DMS53 treated with DMSO at 0.1 percent for 48 hours (cell line): ENCODE data around the gene QSOX1.

Experiments used
- DNase-seq: peaks from one replicate; lab custom pipeline; 2025; ENCODE audit not compliant: unreplicated experiment; lab: John Stamatoyannopoulos, UW

Gene QSOX1

GRCh38 chr1:180150982-180151381, 3.7 kb upstream of the QSOX1 start:
- no peak for DNase-seq

DNA sequence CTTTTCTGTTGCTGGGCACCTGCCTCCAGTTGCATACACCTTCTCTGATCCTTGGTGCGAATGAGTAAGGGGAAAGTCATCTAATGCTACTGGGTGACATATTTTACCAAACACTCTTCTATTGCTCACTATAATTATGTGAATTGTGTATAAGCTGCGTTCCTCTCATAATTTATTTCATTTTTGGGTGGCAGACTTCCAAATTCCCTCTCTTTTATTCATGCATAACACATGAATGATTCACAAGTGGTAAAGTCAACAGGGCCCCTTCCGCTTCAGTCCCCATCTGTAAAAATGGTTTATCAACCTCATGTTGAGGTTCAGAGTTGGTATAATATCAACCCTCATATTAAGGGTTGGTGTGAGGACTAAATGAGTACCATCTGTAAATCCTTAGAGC, 3.2 kb upstream of the QSOX1 start:
- DNase-seq: peak; percentile 69

DNA sequence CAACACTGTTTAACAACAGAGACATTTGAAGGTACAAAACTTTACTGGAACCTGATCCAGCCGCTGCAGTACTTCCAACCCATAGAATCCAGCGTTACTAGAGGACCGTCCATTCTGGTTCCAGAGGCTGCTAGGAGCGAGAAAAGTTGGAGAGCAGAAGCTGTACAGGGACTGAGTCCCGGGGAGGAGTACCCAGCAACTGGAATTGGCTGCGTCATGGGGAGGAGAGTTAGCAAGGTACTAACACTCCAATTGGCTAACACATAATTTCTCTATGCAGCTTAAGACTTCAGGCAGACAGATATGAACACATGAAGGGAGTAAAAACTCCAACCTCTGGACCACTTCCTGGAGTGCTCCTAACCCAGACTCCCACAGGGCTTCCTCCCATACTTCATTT, 2.1 kb upstream of the QSOX1 start:
- no peak for DNase-seq

- no peak for DNase-seq
Measured at GRCh38 chr1:180153032-180153431, 1.6 kb upstream of the QSOX1 start.

DNA sequence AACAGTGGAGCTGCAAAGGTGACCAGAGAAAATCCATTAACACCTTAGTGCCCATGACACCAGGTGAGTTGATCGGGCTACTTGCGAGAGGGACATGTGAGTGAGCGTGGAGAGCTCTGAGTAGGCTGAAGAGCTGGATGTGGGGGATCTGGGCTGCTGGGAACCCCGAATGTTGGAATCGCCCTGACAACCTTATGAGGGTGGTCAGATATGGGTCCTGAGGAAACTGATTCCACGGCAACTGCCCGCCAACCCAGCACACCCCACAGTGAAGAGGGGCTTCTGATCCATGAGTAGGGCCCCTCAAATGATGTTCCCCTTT, 705 bp upstream of the QSOX1 start:
- no peak for DNase-seq

- no peak for DNase-seq
Measured at GRCh38 chr1:180155182-180155682, 563 bp downstream of the QSOX1 start.

DNA sequence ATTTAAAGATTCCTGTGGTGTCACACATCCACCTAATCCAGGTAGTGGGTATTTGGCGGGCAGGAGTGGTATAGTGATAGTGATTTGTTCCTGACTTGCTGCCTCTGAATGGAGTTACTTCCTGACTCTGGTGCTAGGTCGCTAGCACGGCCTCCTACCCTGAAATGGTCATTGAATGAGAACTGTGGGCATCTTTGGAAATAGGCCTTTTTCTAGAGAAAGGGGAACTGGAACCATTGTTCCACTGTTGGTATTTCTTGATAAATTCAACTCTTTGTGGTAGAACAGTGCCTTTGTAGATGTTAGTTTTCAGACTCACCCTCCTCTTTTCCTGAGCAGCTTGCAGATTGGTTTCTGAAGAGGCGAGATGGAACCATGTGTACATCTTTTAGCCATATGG, 1.5 kb downstream of the QSOX1 start:
- DNase-seq: no peak

DNA sequence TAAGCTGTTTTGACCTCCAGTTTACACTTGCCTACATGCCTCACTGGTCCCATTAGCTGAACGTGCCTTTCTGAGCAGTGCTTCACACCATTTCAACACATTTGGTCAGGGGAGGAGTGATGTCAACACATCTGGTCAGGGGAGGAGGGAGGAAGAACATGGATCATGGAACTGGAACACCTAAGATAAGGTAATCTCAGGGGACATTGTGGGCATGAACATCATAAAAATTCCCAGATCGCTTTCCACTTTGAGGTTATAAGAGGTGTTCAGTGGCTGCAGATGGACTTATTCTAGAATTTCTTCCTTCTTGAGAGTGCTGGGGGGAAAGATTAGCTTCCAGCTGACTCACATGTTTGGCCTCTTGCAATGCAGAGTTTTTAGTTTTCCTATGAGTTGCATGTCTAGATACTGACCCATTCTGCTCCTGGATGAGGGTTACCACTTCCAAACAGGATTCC, 2.0 kb downstream of the QSOX1 start:
- DNase-seq: no peak

GRCh38 chr1:180157108-180157507, 2.4 kb downstream of the QSOX1 start:
- DNase-seq: no peak

- peak; percentile 83 for DNase-seq
Measured at GRCh38 chr1:180157576-180158057, 2.9 kb downstream of the QSOX1 start.

DNA sequence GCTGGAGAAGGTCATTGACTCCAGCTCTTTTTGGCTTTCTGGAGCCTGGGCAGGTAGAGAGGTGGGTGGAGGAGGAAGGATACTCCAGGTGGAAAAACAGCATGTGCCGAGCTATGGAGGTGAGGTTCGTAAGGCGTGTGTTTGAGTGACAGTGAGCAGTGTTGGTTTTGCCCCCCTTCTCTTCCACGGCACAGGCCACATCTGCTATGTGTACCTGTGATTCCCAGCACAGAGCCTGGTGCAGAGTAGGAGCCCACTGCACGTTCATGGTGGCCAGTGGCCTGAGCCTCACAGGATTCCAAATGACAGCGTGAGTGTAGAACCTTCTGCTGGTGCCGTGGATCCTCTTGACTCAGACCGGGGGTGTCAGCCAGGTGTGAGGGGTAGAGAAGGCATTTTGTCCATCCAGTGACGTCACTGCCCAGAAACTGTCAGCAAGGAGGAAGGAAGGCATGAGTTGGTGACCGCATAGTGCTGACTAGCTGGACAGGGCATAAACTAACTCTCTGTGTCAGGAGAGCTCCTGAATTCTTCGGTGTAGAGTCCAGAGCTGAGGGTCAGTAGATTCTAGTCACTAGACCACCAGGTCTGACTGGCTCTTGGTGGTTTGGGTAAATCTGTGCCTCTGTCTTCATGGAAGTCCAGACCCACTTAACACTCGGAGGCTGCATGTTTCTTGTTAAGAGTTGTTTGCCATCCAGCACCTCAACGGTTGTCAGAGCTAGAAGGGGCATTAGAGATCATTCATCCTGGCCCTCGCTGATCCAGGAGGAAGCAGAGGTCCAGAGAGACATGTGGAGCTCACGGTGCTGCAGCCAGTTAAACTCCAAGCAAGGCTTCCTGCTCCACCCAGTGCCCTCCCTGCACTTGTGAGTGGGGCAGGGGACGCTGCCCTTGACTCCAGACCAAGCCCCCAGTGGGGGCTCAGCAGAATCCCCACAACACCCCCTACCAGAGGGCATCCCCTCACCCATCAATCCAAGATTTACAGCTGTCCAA, 3.8 kb downstream of the QSOX1 start:
- DNase-seq: no peak

DNA sequence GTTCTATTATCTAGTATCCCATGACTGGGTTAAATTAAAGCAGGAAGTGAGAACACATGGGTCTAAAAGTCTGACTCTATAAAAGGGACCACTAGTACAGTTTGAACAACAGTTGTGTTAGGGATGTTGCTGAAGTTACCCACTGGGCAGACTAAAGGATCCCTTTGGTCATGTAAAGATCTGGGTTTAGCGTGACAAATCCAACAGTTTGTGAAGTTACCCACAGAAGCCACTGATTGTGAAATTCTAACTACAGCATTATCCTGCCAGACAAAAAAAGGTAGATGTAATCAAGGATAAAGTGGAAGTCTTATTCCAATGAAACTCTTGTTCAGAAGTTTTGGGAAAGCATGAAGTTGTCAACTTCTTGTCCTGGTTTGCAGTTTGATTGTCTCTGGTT, 5.7 kb downstream of the QSOX1 start:
- DNase-seq: no peak

DNA sequence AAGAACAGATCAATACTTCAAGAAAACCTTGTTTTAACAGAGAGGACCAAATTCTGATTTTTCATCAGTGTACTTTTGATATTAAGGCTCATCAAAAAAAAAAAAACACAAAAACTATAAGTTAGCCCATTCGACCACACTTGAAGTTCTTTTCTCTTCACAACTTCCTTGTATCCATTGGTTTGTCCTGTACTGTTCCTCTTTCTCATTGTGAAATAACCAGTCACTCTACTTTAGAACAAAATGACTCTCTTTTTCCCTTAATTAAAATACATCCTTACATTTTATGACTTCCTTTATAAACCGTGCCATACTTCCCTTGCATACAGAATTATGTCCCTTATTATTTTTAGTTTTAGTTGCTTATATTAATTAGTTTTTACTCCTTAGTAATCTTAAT, 8.4 kb downstream of the QSOX1 start:
- no peak for DNase-seq

GRCh38 chr1:180165096-180165495, 10.4 kb downstream of the QSOX1 start:
- DNase-seq: no peak

DNA sequence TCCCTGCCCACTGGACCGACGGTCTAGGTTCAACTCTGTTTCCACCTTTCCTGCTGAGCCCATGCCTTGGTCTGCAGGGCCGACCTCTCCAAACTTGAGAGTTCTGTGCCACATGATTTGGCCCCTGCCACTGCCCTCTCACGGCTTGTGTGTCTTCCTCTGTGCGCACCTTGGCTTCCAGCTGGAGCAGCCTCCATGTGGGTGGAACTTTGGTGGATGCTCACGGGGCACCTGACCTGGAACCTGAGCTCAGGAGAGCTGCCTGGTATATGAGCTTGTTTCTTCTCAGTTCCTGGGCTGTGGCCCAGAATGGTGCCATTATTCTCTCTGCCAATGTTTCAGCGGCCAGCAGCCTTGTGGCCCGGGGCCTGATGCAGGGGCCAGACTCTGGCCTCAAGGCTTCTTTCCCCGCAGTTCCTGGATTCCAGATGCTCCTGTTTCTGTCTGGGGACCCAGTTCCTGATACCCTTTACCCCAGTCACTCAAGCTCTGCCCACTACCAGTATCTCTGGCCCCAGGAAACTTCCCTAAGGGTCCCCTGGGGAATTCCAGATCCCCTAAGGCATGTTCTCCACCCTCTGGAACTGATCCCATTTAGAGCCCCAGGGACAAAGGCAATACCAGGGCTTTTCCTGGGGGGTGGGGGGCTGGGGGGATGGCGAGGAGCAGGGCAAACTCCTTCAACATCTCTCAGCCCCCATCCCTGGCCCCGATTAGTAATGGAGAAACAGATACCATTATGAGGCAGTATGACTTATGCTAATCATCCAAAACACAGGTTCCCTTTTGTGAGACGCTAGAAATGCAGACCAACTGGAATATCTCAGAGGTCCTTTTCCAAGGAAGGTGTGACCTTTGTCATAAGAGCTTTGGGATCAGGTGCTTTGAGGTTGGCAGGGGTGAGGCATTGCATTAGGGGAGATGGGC, 11.1 kb downstream of the QSOX1 start:
- DNase-seq: no peak

DNA sequence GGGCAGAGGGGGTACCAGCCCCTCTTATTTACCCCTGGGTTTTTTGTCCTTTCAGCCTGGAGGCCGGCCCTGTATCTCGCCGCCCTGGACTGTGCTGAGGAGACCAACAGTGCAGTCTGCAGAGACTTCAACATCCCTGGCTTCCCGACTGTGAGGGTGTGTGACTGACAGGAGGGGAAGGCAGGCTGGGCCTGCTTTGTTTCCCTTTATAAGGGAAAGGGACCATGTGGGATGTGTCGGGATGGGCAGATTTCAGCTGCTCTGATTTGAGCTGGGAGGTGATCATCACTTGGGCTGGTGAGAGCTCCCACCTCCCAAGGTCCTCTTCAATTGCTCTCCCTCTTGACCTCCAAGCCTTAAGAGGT, 11.7 kb downstream of the QSOX1 start:
- no peak for DNase-seq

DNA sequence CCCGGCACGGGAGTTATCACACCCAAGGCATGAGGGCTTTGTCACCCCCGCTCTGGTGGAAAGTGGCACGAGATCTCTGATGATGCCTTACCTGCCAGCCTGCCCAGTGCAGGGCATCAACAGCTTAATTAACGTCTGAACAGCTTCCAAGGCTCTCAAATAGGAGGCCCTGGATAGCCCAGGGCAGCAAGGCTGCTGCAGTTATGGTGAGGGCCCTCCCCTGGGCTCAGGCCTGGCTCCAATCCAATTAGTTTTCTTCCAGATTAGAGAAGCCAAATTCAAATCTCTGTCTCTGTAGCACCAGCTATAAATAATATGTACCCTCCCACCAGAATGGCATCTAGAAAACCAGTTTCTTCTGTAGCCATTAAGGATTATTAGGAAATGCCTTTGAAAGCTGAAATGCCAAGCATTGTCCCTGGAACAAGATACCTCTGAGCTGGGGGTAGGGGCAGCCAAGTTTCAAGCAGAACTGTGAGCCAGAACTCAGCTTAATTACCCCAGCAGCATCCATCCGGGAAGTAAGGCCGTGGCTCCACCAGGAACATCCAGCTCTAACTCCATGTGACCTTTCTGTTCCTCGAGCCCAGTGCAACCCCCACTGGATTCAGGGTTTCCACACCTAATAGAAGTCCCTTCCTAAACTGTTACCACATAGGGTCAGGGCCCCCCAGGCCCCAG, 12.5 kb downstream of the QSOX1 start:
- no peak for DNase-seq

DNA sequence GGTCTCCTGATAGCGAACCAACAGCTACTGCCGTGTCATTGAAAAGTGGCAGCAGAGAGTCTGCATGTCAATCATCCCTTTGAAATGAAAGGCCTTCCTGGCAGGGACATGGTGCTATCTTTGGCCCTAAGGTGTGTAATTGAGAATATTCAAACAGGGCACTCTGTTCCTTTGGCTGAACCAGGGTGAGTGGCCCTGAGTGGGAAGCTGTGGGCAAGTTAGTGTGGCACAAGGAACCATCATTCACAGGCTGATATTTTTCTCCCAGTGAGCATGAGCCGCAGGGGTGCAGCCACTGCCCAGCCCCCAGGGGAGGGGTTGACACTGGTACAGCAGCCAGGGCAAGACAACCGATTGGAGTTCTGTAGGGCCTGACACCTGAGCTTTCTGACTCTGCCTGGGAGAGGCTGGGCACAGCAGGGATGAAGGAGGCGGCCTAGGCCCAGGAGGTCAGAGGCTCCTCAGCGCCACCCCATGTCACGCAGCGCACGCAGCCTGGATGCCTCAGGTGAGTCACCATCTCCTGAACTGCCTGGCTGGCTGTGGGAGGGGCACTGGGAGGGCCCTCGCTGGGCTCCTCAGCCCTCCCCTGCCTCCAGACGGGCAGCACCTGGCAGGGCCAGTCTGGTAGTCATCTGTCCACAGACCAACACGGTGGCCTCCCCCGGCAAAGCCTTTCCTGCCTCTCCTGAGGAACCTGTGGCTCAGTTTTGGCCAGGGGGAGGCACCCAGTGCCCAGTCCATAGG, 13.2 kb downstream of the QSOX1 start:
- peak; percentile 96 for DNase-seq

DNA sequence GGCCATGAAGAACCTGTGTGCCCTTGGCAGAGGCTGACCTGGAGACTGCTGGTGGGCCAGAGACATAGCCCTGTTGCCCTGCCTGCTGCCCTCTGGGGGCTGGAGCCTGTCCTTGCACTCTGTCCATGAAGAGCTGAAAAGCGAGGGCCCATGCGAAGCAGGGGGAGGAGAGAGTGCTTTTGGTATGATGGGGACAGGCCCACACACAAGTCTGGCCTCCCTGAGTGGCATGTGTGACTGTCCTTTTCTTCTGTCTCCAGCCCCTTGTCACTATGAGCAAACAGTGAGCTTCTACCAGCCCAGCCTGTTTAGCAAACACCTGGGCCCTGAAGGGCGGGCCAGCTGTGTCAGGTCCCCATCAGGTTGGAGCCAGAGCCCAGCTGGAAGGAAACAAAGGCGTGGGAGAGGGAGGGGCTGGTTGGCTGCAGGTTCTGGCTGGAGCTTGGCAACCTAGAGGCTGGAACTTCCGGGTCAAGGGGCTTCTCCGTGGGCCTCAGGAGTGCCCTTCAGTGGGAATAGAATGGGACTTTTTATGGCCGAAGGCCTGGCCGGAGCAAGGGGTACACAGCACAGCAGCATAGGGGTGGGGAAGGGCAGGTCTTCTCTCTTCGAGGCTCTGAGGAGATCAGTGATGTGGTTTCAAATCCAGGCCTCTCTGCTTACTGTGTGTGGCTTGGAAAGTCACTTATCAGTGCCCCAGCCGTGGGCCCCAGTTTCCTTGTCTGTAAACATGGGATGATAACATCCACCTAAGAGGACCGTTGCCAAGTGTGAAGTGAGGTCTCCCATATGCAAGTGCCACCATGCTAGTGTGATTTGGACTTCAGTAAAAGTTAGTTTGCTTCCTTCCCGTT, 14.3 kb downstream of the QSOX1 start:
- DNase-seq: peak; percentile 95
